ENCODE results near the gene DTNA.
A peak's percentile ranks its signal among the peaks of the same experiment; 100 is the strongest.

The DTNA gene

DNA sequence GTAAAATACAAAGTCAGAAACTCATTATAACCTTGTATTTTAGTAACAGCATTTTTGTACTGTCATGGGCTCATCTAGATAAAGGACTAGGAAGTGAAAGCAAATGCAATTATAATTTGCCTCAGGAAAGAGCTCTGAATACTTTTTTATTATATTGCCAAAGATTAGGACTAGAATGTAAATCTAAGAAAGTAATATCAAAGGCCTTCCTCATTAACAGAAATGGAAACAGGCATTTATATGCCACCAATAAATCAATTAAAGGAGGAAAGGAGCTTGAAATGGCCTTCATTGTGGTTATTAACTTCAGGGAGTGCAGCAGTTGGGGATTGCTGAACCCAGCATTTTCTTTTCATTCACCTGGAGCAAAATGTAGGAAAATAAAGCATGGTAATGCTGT lies 39.6 kb downstream of the DTNA start:
- TF ChIP-seq, protein P1, sequence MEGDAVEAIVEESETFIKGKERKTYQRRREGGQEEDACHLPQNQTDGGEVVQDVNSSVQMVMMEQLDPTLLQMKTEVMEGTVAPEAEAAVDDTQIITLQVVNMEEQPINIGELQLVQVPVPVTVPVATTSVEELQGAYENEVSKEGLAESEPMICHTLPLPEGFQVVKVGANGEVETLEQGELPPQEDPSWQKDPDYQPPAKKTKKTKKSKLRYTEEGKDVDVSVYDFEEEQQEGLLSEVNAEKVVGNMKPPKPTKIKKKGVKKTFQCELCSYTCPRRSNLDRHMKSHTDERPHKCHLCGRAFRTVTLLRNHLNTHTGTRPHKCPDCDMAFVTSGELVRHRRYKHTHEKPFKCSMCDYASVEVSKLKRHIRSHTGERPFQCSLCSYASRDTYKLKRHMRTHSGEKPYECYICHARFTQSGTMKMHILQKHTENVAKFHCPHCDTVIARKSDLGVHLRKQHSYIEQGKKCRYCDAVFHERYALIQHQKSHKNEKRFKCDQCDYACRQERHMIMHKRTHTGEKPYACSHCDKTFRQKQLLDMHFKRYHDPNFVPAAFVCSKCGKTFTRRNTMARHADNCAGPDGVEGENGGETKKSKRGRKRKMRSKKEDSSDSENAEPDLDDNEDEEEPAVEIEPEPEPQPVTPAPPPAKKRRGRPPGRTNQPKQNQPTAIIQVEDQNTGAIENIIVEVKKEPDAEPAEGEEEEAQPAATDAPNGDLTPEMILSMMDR (IDR thresholded peaks at IDR 0.05; ENCODE audit: insufficient read depth, missing control alignments), result no peak
- FAIRE-seq, result peak; percentile 80
- DNase-seq (ENCODE audit: insufficient read length, low spot score), result no peak

DNA sequence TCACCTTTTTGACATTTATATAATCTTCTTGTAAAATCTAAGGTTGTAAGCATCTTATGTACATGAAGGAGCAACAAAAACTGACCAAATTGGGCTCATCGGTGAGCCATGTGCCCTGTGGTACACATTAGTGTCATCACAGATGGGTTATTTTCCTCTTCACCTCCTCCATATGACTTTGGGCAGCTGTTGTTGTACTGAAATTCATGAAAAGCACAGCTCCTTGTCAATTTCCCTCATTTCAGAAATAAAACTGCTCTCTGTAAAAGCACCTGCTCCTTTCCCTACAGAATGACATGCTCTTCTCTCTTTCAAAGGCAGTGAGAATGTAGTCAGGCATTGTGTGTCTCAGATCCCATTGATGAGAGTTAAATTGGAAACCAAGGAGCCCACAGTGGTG lies 42.0 kb downstream of the DTNA start:
- TF ChIP-seq, protein P1 (IDR thresholded peaks at IDR 0.05; ENCODE audit: insufficient read depth, missing control alignments), result no peak
- DNase-seq (ENCODE audit: insufficient read length, low spot score), result no peak
- FAIRE-seq, result no peak

DNA sequence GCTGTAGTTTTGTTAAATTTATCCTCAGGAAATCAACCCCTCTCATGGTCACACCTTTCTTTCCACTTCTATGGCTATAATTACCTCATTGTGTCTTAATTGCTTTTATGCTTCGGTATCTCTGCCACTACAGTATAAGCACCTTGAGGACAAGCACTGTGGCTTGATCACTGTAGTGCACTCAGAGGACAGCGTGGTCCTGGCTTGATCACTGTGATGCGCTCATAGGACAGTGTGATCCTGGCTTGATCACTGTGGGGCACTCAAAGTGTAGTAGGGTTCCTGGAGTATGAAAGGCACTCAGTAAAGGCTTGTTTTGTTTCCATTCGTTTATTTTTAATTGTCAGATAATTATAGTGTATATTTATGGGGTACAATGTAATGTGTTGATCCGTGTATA lies 44.2 kb downstream of the DTNA start:
- DNase-seq (ENCODE audit: insufficient read length, low spot score) (no peak), FAIRE-seq (no peak)
- TF ChIP-seq, protein P1 (IDR thresholded peaks at IDR 0.05; ENCODE audit: insufficient read depth, missing control alignments), result no peak

DNA sequence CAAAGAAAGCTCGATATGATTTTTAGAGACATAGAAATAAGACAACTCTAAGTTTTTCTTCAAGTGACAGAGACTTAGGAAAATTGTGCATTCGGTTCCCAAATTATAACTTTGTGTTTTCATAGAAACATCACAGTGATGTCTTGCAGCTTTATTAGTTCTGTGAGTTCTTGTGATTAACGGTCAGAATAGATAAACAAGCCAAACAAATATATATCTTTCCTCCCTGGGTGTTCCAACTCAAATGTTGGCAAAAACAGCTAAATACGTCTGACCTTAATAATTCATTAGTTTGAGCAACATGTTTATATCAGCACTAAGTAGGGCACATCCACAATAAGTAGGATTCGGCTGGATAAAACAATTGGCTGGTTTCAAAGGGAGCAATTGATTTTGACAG lies 47.6 kb downstream of the DTNA start:
- TF ChIP-seq, protein P1 (IDR thresholded peaks at IDR 0.05; ENCODE audit: insufficient read depth, missing control alignments), result no peak
- DNase-seq (ENCODE audit: insufficient read length, low spot score) (no peak), FAIRE-seq (no peak)

DNA sequence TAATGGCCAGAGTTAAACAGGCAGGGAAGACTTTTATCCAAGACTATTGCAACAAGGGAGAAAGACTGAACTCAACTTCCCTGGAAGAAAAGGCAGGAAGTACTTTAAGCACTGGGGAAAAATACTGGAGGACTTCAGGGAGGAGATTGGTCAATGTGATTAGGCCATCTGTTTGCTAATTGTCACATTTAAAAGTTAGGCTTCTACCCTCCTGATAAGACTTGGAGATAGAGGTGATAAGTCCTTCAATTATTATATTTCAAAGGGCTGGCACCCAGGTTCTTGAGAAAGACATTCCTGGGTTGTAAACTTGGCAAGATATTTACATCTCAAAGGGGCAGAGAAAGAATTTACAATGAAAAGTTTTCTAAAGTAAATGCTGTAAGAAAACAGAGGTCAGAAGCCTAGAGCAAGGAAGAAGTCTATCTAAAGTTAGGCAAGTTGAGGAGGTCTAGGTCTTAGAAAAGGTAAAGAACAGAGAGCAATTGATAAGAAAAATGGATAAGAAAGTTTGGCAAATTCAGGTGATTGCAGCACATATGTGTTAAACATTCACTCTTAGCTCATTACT lies 48.4 kb downstream of the DTNA start:
- DNase-seq (ENCODE audit: insufficient read length, low spot score) (no peak), FAIRE-seq (no peak)
- TF ChIP-seq, protein P1 (IDR thresholded peaks at IDR 0.05; ENCODE audit: insufficient read depth, missing control alignments), result no peak

DNA sequence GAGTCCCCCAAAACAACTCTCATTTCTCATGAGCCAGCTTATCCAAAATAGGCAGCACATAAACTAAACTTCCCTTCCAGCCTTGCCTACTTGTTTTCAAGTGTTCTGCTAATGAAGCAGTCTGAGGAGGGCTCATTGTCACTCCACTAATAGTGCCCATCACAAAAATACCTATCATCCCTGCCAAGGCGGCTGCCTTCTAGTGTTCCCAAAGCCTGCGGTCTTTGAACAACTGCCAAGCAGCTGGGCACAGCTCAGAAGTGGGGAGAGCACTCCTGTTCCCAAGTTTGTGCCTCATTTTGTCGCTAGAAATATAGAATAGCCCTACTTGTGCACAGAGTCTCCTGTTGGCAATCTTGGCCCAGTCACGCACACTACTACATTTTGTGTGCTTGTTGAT lies 50.3 kb downstream of the DTNA start:
- DNase-seq (ENCODE audit: insufficient read length, low spot score), result no peak
- TF ChIP-seq, protein P1 (IDR thresholded peaks at IDR 0.05; ENCODE audit: insufficient read depth, missing control alignments), result no peak
- FAIRE-seq, result no peak

DNA sequence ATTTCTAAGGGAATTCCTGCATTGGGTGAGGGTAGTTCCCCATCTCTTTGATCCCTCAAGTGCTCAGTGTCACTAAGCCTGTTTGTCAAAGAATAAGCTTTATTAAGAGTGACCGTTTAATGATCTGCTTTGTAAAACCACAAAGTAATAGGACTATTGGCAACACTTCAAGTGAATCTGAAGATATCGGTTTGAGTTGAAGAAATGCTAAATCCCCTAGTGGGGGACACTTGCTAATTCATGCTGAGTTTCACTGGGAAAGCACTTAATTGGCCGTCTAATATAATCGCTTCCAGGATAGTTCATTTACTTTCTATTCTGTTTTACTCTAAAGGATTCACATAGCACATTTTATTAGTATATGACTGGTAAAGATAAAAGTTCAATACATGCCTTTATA lies 54.4 kb downstream of the DTNA start:
- DNase-seq (ENCODE audit: insufficient read length, low spot score) (no peak), FAIRE-seq (no peak)
- TF ChIP-seq, protein P1 (IDR thresholded peaks at IDR 0.05; ENCODE audit: insufficient read depth, missing control alignments), result no peak
